Mononuclear cell (primary cell): ENCODE measurements around the gene RPL31. TPM values are rescaled to one million over a fixed set of nuclear protein-coding genes. Genes with fewer than 3 reads are reported as not detected.
A peak's percentile ranks its signal among the peaks of the same experiment; 100 is the strongest.

ENCODE experiments used
- H3K27me3 ChIP-seq: 2 replicates; pipeline ENCODE4 v1.6.0; 2011; ENCODE audit warnings: low read length, control low read depth; ENCODE audit not compliant: insufficient read depth
- H3K4me1 ChIP-seq: 2 replicates; pipeline ENCODE4 v1.5.1; 2011; ENCODE audit warnings: mild to moderate bottlenecking, low read length, control low read depth; ENCODE audit not compliant: insufficient read depth
- H3K4me3 ChIP-seq: 2 replicates; pipeline ENCODE4 v1.5.1; 2011; ENCODE audit warnings: mild to moderate bottlenecking, low read length, moderate library complexity
- H3K9me3 ChIP-seq: 2 replicates; pipeline ENCODE4 v1.5.1; 2011; ENCODE audit warnings: low read depth, mild to moderate bottlenecking, control low read depth, low read length
- total RNA-seq: library from RNA; depleted of rRNA; stranded (reverse); fragments of >200 nt; gene quantifications from one replicate; pipeline ENCODE4 v1.2.3, GENCODE V29; 2012

Gene RPL31
- total RNA-seq, 1 donor, result 2,030 TPM

GRCh38 chr2:100998235-100998573, 3.9 kb upstream of the RPL31 start:
- no peaks in the 10 kb centered on the region for H3K9me3 ChIP-seq

DNA sequence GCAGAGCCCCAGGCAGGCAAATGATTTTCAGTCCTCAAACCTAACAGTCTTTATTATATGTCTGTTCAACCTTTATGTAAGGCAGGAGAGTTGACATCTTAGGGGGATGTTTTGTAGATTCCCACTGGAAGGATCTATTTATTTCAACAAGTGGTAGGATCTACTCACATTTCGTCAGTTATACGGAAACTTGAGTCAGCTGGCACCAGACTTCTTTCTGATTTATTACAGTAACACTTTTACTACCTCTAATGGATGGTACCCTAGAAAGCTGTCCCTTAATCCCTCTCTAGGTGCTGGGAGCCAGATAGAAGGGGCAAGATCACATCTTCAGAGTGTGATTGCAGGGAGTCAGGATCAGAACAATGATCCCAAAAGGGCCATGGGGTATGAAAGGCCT, 2.1 kb upstream of the RPL31 start:
- no peaks in the 10 kb centered on the region for H3K27me3 ChIP-seq
- H3K9me3 ChIP-seq, result no peaks in the 10 kb centered on the region
- H3K4me1 ChIP-seq, result peaks cover 24% of the 10 kb centered on the region
- no peak overlapping the region for H3K4me3 ChIP-seq

More at GRCh38 chr2:100998235-100998573, 3.9 kb upstream of the RPL31 start:
- H3K4me1 ChIP-seq, result peaks cover 10% of the 10 kb centered on the region
- no peaks in the 10 kb centered on the region for H3K27me3 ChIP-seq
- H3K4me3 ChIP-seq, result no peak overlapping the region

DNA sequence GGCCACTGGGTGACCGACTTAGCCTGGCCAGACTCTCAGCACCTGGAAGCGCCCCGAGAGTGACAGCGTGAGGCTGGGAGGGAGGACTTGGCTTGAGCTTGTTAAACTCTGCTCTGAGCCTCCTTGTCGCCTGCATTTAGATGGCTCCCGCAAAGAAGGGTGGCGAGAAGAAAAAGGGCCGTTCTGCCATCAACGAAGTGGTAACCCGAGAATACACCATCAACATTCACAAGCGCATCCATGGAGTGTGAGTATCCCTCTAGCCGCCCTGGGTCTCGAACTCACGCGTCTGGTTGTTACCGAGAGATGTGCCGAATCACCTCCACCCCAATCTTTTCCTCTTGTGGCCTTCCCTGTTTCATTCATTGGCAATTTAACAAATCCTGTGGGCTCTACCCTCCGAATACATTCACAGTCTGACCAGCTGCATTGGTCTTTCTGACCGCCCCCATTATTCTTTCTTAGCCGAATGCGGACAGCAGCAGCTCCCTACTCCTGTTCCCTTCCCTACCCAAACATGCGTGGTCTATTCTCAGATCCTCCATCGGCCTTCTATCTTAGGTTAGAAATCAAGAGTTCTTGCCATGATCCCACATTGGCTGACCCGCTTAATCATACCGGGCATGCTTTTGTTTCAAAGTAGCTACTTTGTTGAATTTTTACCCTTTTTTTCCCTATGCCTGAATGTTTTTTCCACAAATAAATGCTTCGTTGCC, 631 bp downstream of the RPL31 start:
- peaks cover 24% of the 10 kb centered on the region for H3K4me1 ChIP-seq
- no peaks in the 10 kb centered on the region for H3K27me3 ChIP-seq
- no peaks in the 10 kb centered on the region for H3K9me3 ChIP-seq
- peak overlapping the region; percentile 98 for H3K4me3 ChIP-seq

- peaks cover 24% of the 10 kb centered on the region for H3K4me1 ChIP-seq
- H3K27me3 ChIP-seq, result no peaks in the 10 kb centered on the region
- no peaks in the 10 kb centered on the region for H3K9me3 ChIP-seq
- H3K4me3 ChIP-seq, result peak overlapping the region; percentile 98
These were observed 1.2 kb downstream of the RPL31 start for GRCh38 chr2:101003278-101003775.

GRCh38 chr2:101004620-101005325, 2.7 kb downstream of the RPL31 start:
- H3K4me3 ChIP-seq, result no peak overlapping the region
- no peaks in the 10 kb centered on the region for H3K9me3 ChIP-seq
- H3K27me3 ChIP-seq, result no peaks in the 10 kb centered on the region
- H3K4me1 ChIP-seq, result peaks cover 24% of the 10 kb centered on the region

DNA sequence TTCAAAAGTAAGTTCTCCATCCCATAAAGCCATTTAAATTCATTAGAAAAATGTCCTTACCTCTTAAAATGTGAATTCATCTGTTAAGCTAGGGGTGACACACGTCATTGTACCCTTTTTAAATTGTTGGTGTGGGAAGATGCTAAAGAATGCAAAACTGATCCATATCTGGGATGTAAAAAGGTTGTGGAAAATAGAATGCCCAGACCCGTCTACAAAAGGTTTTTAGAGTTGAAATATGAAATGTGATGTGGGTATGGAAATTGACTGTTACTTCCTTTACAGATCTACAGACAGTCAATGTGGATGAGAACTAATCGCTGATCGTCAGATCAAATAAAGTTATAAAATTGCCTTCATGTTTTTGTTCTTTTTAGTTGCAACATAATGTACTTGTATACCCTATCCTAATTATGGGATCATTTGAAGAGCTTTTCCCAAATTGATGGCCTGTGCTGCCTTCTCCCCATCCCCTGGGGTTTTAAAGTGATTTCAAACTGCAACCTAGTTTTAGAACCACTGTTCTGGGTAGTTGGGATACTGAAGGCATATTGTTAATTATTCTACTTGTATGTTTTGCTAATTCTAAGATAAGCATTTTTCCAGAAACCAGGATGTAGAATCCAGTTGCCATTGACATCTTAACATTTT, 4.1 kb downstream of the RPL31 start:
- H3K9me3 ChIP-seq, result no peaks in the 10 kb centered on the region
- H3K4me1 ChIP-seq, result peaks cover 24% of the 10 kb centered on the region
- H3K4me3 ChIP-seq, result no peak overlapping the region
- no peaks in the 10 kb centered on the region for H3K27me3 ChIP-seq

GRCh38 chr2:101007415-101008345, 5.6 kb downstream of the RPL31 start:
- Histone ChIP-seq H3K4me3 (no peak overlapping the region), H3K4me1 (peaks cover 20% of the 10 kb centered on the region), H3K27me3 (no peaks in the 10 kb centered on the region), H3K9me3 (no peaks in the 10 kb centered on the region)

- Histone ChIP-seq H3K9me3 (no peaks in the 10 kb centered on the region), H3K4me1 (no peaks in the 10 kb centered on the region), H3K4me3 (no peak overlapping the region), H3K27me3 (no peaks in the 10 kb centered on the region)
These were observed 9.1 kb downstream of the RPL31 start for GRCh38 chr2:101011152-101011551.

DNA sequence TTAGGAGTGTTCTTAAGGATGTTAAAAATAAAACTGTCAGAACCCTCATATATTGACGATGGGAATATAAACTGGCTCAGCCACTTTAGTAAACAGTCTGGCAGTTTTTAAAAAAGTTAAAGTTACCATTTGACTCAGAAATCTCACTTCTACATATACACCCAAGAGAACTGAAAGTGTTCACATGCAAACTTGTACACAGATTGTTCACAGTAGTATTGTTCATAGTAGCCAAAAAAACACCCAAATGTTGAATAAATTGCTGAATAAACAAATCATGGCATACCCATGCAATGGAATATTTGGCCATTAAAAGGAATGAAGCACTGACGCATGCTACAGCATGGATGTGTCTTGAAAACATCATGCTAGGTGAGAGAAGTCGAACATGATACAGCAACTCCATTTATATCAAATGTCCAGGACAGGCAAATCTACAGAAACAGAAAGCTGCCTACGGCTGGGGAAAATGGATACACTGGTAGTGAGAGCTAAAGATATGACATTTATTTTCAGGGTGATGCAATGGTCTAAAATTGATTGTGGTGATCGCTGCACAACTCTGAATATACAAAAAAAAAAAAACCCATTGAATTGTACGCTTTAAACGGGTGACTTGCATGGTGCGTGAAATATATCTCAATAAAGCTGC, 10.1 kb downstream of the RPL31 start:
- Histone ChIP-seq H3K4me3 (no peak overlapping the region), H3K27me3 (no peaks in the 10 kb centered on the region), H3K9me3 (no peaks in the 10 kb centered on the region), H3K4me1 (no peaks in the 10 kb centered on the region)

- Histone ChIP-seq H3K4me3 (no peak overlapping the region), H3K9me3 (no peaks in the 10 kb centered on the region), H3K4me1 (no peaks in the 10 kb centered on the region), H3K27me3 (no peaks in the 10 kb centered on the region)
These were observed 10.7 kb downstream of the RPL31 start for GRCh38 chr2:101012706-101013181.

GRCh38 chr2:101014264-101014857, 12.3 kb downstream of the RPL31 start:
- Histone ChIP-seq H3K9me3 (no peaks in the 10 kb centered on the region), H3K4me3 (no peak overlapping the region), H3K27me3 (no peaks in the 10 kb centered on the region), H3K4me1 (no peaks in the 10 kb centered on the region)

DNA sequence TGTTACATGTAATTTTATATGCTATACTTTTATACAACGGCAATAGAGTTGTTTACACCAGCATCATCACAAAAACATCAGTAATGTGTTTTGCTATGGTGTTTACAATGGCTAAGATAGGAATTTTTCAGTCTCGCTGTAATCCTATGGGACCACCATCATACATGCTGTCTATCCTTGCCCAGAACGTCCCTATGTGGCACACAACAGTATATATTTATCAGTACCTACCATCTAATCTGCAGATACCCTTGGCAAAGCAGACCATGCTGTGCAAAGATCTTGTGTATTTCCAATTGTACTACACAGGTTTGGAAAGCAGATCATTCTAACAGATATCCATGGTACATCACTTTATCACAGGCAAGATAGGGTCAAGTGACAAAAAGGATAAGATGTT, 15.3 kb downstream of the RPL31 start:
- no peaks in the 10 kb centered on the region for H3K4me1 ChIP-seq
- H3K27me3 ChIP-seq, result no peaks in the 10 kb centered on the region
- no peaks in the 10 kb centered on the region for H3K9me3 ChIP-seq
- H3K4me3 ChIP-seq, result no peak overlapping the region

DNA sequence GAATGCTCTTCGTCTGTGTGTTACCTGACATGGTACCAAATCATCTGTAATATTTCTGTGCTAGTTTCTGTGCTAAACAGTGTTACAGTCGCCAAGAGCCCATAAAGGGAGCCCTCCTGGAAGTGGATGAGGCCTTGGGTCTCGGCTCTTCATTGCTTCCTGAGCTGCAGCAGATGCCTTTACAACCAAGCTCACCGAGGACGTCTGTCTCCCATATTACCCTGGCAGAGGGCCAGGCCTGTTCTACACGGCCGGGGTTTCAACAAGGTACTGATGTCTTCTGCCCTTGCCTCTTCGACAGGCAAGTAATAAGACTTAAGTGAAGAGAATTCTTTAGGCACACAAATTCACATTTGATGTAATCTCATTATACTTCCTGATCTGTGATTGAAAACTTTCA, 16.8 kb downstream of the RPL31 start:
- no peak overlapping the region for H3K4me3 ChIP-seq
- no peaks in the 10 kb centered on the region for H3K27me3 ChIP-seq
- no peaks in the 10 kb centered on the region for H3K9me3 ChIP-seq
- no peaks in the 10 kb centered on the region for H3K4me1 ChIP-seq

GRCh38 chr2:101022221-101022620, 20.1 kb downstream of the RPL31 start:
- H3K9me3 ChIP-seq, result no peaks in the 10 kb centered on the region
- no peak overlapping the region for H3K4me3 ChIP-seq
- no peaks in the 10 kb centered on the region for H3K27me3 ChIP-seq
- H3K4me1 ChIP-seq, result no peaks in the 10 kb centered on the region
